Upper lobe of left lung (tissue), 4 donors: ENCODE data around the gene TTLL5.

Experiments used
- EP300 ChIP-seq, 4 donors: sonication (generic); formaldehyde crosslinking; IDR thresholded peaks; one replicate each; pipeline ENCODE4 v1.5.1; 2017; ENCODE audit warnings: antibody characterized with exemption in 4 of 4, control low read depth in 2 of 4
- POLR2AphosphoS5 ChIP-seq, 2 donors: sonication (generic); formaldehyde crosslinking; IDR thresholded peaks; one replicate each; pipeline ENCODE4 v1.5.1; 2017; ENCODE audit warnings: antibody characterized with exemption in 2 of 2
- TF ChIP-seq, protein P1 (sequence below), 6 experiments: fragments of 450-650 bp in 4 of 6; fragments of 200-600 bp in 2 of 6; sonication (generic) in 2 of 6; IDR thresholded peaks; one replicate each; pipeline ENCODE4 v1.5.1; 2016 to 2019; ENCODE audit warnings: antibody characterized with exemption in 6 of 6

DNA sequence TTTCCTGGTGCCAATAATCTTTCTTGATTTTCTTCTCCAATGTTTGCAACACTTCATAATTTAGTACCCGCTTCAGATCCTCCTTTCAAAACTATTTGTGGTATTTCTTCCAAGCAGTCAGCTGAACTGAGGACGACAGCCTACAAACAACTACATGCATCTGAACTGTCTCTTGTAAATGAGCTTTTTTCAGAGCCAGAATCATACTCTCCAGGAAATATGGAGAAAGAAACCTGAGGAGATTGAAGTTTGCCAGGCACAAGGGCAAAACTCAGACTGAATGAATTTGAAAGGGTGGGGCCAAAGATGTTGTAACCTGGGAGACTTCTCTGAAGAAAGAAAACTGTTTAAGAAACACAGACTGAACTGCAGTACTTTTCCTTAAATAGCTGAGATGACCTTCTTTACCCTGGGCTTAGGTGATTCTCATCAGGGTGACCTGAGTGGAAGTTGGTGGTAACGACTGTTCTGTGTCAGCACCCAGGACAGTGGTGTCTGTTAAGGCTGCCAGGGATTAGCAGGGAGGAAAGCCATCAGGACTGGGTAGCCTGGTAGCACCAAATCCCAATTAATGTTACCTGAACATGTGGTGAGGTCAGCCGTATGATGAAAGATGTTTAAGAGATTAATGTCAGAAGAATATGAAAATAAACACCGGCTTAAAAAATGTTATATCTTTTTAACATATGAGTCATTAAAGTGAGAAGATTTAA, 225.7 kb downstream of the TTLL5 start:
- TF ChIP-seq POLR2AphosphoS5 (IDR thresholded peaks at IDR 0.05): no peak
- TF ChIP-seq, protein P1, sequence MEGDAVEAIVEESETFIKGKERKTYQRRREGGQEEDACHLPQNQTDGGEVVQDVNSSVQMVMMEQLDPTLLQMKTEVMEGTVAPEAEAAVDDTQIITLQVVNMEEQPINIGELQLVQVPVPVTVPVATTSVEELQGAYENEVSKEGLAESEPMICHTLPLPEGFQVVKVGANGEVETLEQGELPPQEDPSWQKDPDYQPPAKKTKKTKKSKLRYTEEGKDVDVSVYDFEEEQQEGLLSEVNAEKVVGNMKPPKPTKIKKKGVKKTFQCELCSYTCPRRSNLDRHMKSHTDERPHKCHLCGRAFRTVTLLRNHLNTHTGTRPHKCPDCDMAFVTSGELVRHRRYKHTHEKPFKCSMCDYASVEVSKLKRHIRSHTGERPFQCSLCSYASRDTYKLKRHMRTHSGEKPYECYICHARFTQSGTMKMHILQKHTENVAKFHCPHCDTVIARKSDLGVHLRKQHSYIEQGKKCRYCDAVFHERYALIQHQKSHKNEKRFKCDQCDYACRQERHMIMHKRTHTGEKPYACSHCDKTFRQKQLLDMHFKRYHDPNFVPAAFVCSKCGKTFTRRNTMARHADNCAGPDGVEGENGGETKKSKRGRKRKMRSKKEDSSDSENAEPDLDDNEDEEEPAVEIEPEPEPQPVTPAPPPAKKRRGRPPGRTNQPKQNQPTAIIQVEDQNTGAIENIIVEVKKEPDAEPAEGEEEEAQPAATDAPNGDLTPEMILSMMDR (IDR thresholded peaks at IDR 0.05): no peak
- no peak for TF ChIP-seq EP300 (IDR thresholded peaks at IDR 0.05)
